DOHH2 (cell line): Measurements from ENCODE around the gene RPP25.

Source experiments
- H3F3A ChIP-seq: fragments of 200-600 bp; sonication (generic), shearing (Covaris generic); 2 replicates; pipeline ENCODE4 v1.6.0; 2016; ENCODE audit warnings: antibody characterized with exemption, mild to moderate bottlenecking; ENCODE audit not compliant: control insufficient read depth, insufficient read depth
- H3K27ac ChIP-seq: fragments of 200-600 bp; sonication (generic); 2 replicates; pipeline ENCODE4 v1.5.1; 2014; ENCODE audit warnings: low read depth, mild to moderate bottlenecking, low read length, moderate library complexity
- H3K27me3 ChIP-seq: fragments of 200-600 bp; sonication (generic); 2 replicates; pipeline ENCODE4 v1.6.1; 2014; ENCODE audit warnings: mild to moderate bottlenecking, low read length, mixed read lengths; ENCODE audit not compliant: control insufficient read depth
- H3K36me3 ChIP-seq: fragments of 200-600 bp; sonication (generic); 2 replicates; pipeline ENCODE4 v1.6.1; 2014; ENCODE audit warnings: mild to moderate bottlenecking, low read length, moderate library complexity, mixed read lengths; ENCODE audit not compliant: control insufficient read depth
- H3K4me1 ChIP-seq: fragments of 200-600 bp; sonication (generic); 2 replicates; pipeline ENCODE4 v1.6.1; 2014; ENCODE audit warnings: mild to moderate bottlenecking, low read length, mixed read lengths; ENCODE audit not compliant: control insufficient read depth
- H3K4me2 ChIP-seq: fragments of 200-600 bp; sonication (generic); 2 replicates; pipeline ENCODE4 v1.6.0; 2014; ENCODE audit warnings: mild to moderate bottlenecking, low read length, moderate library complexity
- H3K4me3 ChIP-seq: fragments of 200-600 bp; sonication (generic); 2 replicates; pipeline ENCODE4 v1.5.1; 2014; ENCODE audit warnings: mild to moderate bottlenecking, low read length, mixed read lengths
- H3K79me2 ChIP-seq: fragments of 200-600 bp; sonication (generic); 2 replicates; pipeline ENCODE4 v1.6.1; 2014; ENCODE audit warnings: mild to moderate bottlenecking, low read length, mixed read lengths; ENCODE audit not compliant: control insufficient read depth
- H3K9me2 ChIP-seq: fragments of 200-600 bp; sonication (generic); replicated peaks from 2 replicates; pipeline ENCODE4 v1.6.1; 2014; ENCODE audit warnings: mild to moderate bottlenecking, low read length, mixed read lengths; ENCODE audit not compliant: control insufficient read depth
- H3K9me3 ChIP-seq: fragments of 200-600 bp; sonication (generic); 2 replicates; pipeline ENCODE4 v1.6.1; 2014; ENCODE audit warnings: antibody characterized with exemption, low read length, mixed read lengths; ENCODE audit not compliant: control insufficient read depth, insufficient read depth
- H4K20me1 ChIP-seq: fragments of 200-600 bp; sonication (generic); 2 replicates; pipeline ENCODE4 v1.6.0; 2014; ENCODE audit warnings: low read depth, mild to moderate bottlenecking, antibody characterized with exemption, low read length, moderate library complexity; ENCODE audit not compliant: control insufficient read depth, insufficient read depth
- CTCF ChIP-seq: fragments of 200-600 bp; sonication (generic); IDR thresholded peaks from one replicate; pipeline ENCODE4 v1.5.1; 2014; ENCODE audit warnings: antibody characterized with exemption, mild to moderate bottlenecking, low read depth, low read length; ENCODE audit not compliant: poor library complexity, severe bottlenecking
- EZH2phosphoT487 ChIP-seq: fragments of 200-600 bp; sonication (generic); IDR thresholded peaks from 2 replicates; pipeline ENCODE4 v1.6.1; 2017; ENCODE audit warnings: borderline replicate concordance, mild to moderate bottlenecking, antibody characterized with exemption, low read length, moderate library complexity, mixed read lengths

RPP25 gene

GRCh38 chr15:74960286-74960685 lies 3.7 kb upstream of the RPP25 start:
- Histone ChIP-seq H3K4me2 (peak overlapping the region; percentile 30), H3K36me3 (no peaks in the 10 kb centered on the region), H3K4me1 (peaks cover 76% of the 10 kb centered on the region), H3K9me2 (no peaks in the 10 kb centered on the region), H3K79me2 (peaks cover 12% of the 10 kb centered on the region), H3F3A (peaks cover 6% of the 10 kb centered on the region; the same call in 1 of the 2 replicates), H3K27ac (no peak overlapping the region), H3K4me3 (no peak overlapping the region), H3K9me3 (no peaks in the 10 kb centered on the region), H4K20me1 (peaks cover 3% of the 10 kb centered on the region; the same call in 1 of the 2 replicates), H3K27me3 (peaks cover 28% of the 10 kb centered on the region)
- TF ChIP-seq CTCF = no peak
- TF ChIP-seq EZH2phosphoT487 = no peak

DNA sequence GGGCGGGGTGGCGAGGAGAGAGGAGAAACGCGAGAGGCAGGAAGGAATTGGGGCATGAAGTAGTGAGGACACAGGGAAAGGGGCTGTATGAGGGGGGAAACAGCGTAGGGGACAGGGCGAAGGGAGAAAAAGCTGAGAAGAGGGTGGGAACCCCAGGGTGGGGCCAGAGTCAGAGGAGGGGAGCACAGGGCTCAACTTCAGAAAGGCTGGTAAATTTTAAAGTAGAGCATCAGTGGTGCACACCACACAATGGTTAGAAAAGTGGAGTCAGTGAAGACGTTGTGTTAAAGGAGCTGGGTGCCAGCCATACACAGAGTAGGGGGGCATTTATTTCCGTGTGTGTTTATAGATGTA lies 3.0 kb upstream of the RPP25 start:
- H3K9me3 ChIP-seq = no peaks in the 10 kb centered on the region
- no peaks in the 10 kb centered on the region for H3K9me2 ChIP-seq
- H3K36me3 ChIP-seq = no peaks in the 10 kb centered on the region
- peaks cover 6% of the 10 kb centered on the region; the same call in 1 of the 2 replicates for H3F3A ChIP-seq
- H3K4me2 ChIP-seq = peak overlapping the region; percentile 41; the same call in 1 of the 2 replicates
- no peak for TF ChIP-seq CTCF
- TF ChIP-seq EZH2phosphoT487 = no peak
- H3K4me3 ChIP-seq = peak overlapping the region; percentile 25; the same call in 1 of the 2 replicates
- H3K27ac ChIP-seq = no peak overlapping the region
- peaks cover 19% of the 10 kb centered on the region for H3K79me2 ChIP-seq
- H3K27me3 ChIP-seq = peaks cover 28% of the 10 kb centered on the region
- H3K4me1 ChIP-seq = peaks cover 76% of the 10 kb centered on the region
- H4K20me1 ChIP-seq = peaks cover 3% of the 10 kb centered on the region; the same call in 1 of the 2 replicates

DNA sequence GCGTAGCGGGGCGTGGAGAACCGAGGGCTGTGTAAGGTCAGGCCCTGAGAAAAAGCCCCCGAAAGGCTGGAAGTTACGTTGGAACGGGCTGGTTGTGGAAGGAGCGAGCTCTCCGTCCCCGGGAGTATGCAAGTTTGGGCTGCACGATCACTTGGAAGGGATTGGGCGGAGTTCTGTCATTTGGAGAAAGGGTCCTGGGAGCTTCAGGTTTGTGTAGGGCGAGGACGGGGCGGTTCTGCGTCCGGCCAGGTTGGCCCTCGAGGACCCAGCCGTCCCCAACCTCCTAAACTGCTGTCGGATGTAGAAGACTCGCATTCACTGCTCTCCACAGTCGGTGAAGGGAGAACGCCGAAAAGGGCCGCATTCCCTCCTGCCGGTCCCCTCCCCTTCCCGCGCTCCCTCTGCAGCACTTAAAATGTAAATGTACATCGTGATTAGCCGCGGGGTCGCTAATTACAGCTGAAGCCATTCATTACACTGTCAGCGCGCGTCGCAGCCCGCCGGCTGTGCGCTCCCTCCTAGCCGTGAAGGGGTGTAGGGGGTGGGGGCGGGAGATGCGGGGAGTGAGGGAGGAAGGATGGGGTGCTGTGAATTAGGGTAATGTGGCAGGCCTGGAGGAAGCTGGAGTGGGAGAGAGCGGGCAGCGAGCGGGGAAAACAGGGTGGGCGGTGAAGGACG lies 2.5 kb upstream of the RPP25 start:
- Histone ChIP-seq H3K27ac (no peak overlapping the region), H3K4me2 (peak overlapping the region; percentile 41), H3K9me2 (no peaks in the 10 kb centered on the region), H3K9me3 (no peaks in the 10 kb centered on the region), H4K20me1 (peaks cover 3% of the 10 kb centered on the region; the same call in 1 of the 2 replicates), H3K4me1 (peaks cover 76% of the 10 kb centered on the region), H3F3A (peaks cover 6% of the 10 kb centered on the region; the same call in 1 of the 2 replicates), H3K4me3 (peak overlapping the region; percentile 25), H3K79me2 (peaks cover 23% of the 10 kb centered on the region), H3K27me3 (peaks cover 28% of the 10 kb centered on the region), H3K36me3 (no peaks in the 10 kb centered on the region)
- TF ChIP-seq EZH2phosphoT487 (no peak), CTCF (no peak)
